ENCODE measurements around the gene PADI1. TPM values are rescaled to one million over a fixed set of nuclear protein-coding genes. Genes with fewer than 3 reads are reported as not detected.

The PADI1 gene
- total RNA-seq, 1 donor: under 0.01 TPM

DNA sequence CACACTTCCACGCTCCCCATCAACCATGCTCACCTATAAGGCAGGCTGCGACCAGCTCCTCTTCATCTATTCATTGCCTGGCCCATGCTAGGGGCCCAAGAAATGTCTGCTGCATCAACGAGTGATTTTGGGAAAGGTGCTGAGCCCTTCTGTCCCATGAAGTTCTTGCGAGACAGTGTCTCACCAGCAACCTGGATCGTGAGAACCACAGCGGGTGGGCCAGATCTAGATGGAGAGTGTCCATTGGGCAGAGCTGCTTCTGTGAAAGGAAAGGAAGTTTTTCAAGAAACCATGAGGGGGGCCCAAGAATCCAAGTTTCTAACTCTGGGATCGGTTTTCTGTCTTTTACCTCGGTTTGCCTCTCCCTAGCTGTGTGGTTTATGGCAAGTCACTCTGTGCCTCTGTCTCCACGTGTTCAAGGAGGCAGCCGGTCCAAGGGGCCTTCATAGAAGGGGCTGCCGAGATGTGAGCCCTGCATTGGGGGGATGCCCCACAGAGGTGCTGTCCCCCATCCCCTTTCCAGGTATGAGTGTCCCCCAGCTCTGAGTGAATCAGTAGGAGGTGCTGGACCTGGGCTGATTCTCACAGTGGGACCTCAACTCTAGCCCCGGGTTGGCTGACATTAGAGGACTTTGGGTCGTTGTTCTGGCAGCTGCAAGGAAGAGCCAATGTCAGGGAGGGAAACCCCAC is 8.3 kb upstream of the PADI1 start:
- peaks cover 9% of the 10 kb centered on the region for H3K4me1 ChIP-seq (ENCODE audit: insufficient read depth, low read length)
- H3K4me2 ChIP-seq (ENCODE audit: insufficient read depth, low read length): no peak overlapping the region
- H3K36me3 ChIP-seq (ENCODE audit: insufficient read depth, low read length): no peaks in the 10 kb centered on the region
- TF ChIP-seq, protein P1, sequence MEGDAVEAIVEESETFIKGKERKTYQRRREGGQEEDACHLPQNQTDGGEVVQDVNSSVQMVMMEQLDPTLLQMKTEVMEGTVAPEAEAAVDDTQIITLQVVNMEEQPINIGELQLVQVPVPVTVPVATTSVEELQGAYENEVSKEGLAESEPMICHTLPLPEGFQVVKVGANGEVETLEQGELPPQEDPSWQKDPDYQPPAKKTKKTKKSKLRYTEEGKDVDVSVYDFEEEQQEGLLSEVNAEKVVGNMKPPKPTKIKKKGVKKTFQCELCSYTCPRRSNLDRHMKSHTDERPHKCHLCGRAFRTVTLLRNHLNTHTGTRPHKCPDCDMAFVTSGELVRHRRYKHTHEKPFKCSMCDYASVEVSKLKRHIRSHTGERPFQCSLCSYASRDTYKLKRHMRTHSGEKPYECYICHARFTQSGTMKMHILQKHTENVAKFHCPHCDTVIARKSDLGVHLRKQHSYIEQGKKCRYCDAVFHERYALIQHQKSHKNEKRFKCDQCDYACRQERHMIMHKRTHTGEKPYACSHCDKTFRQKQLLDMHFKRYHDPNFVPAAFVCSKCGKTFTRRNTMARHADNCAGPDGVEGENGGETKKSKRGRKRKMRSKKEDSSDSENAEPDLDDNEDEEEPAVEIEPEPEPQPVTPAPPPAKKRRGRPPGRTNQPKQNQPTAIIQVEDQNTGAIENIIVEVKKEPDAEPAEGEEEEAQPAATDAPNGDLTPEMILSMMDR (IDR thresholded peaks at IDR 0.05; ENCODE audit: extremely low read depth, low read depth, low read length): no peak
- no peaks in the 10 kb centered on the region for H3K9me3 ChIP-seq (ENCODE audit: low read depth, low read length)
- H4K20me1 ChIP-seq (ENCODE audit: insufficient read depth, low read length): no peaks in the 10 kb centered on the region
- no peak for DNase-seq (ENCODE audit: insufficient read length, low spot score, missing footprints)
- H3K79me2 ChIP-seq (ENCODE audit: insufficient read depth, low read length): no peaks in the 10 kb centered on the region
- no peaks in the 10 kb centered on the region for H3K27me3 ChIP-seq (ENCODE audit: insufficient read depth, low read length)
- no peak overlapping the region for H2AFZ ChIP-seq (ENCODE audit: low read length)
- H3K27ac ChIP-seq (ENCODE audit: low read depth, low read length): no peak overlapping the region
- H3K4me3 ChIP-seq (ENCODE audit: insufficient read depth, low read length): no peak overlapping the region

GRCh38 chr1:17197696-17198095 is 7.2 kb upstream of the PADI1 start:
- no peaks in the 10 kb centered on the region for H3K9me3 ChIP-seq (ENCODE audit: low read depth, low read length)
- DNase-seq (ENCODE audit: insufficient read length, low spot score, missing footprints): no peak
- H3K27me3 ChIP-seq (ENCODE audit: insufficient read depth, low read length): no peaks in the 10 kb centered on the region
- no peaks in the 10 kb centered on the region for H4K20me1 ChIP-seq (ENCODE audit: insufficient read depth, low read length)
- no peaks in the 10 kb centered on the region for H3K79me2 ChIP-seq (ENCODE audit: insufficient read depth, low read length)
- no peak overlapping the region for H3K4me3 ChIP-seq (ENCODE audit: insufficient read depth, low read length)
- no peak overlapping the region for H3K4me2 ChIP-seq (ENCODE audit: insufficient read depth, low read length)
- no peak overlapping the region for H3K27ac ChIP-seq (ENCODE audit: low read depth, low read length)
- no peak overlapping the region for H2AFZ ChIP-seq (ENCODE audit: low read length)
- TF ChIP-seq, protein P1 (IDR thresholded peaks at IDR 0.05; ENCODE audit: extremely low read depth, low read depth, low read length): no peak
- H3K4me1 ChIP-seq (ENCODE audit: insufficient read depth, low read length): peaks cover 9% of the 10 kb centered on the region
- no peaks in the 10 kb centered on the region for H3K36me3 ChIP-seq (ENCODE audit: insufficient read depth, low read length)

GRCh38 chr1:17198476-17199258 is 6.3 kb upstream of the PADI1 start:
- TF ChIP-seq, protein P1 (IDR thresholded peaks at IDR 0.05; ENCODE audit: extremely low read depth, low read depth, low read length): no peak
- Histone ChIP-seq H3K27me3 (ENCODE audit: insufficient read depth, low read length) (no peaks in the 10 kb centered on the region), H3K4me1 (ENCODE audit: insufficient read depth, low read length) (peaks cover 9% of the 10 kb centered on the region), H3K36me3 (ENCODE audit: insufficient read depth, low read length) (no peaks in the 10 kb centered on the region), H3K4me3 (ENCODE audit: insufficient read depth, low read length) (no peak overlapping the region), H2AFZ (ENCODE audit: low read length) (no peak overlapping the region), H3K4me2 (ENCODE audit: insufficient read depth, low read length) (no peak overlapping the region), H3K9me3 (ENCODE audit: low read depth, low read length) (no peaks in the 10 kb centered on the region), H3K27ac (ENCODE audit: low read depth, low read length) (no peak overlapping the region), H4K20me1 (ENCODE audit: insufficient read depth, low read length) (no peaks in the 10 kb centered on the region), H3K79me2 (ENCODE audit: insufficient read depth, low read length) (no peaks in the 10 kb centered on the region)
- DNase-seq (ENCODE audit: insufficient read length, low spot score, missing footprints): no peak

Measured in osteoblast (primary cell).